ENCODE results near the gene CHCHD1. TPM values are rescaled to one million over a fixed set of nuclear protein-coding genes. Genes with fewer than 3 reads are reported as not detected.

CHCHD1 gene
- total and polyA plus RNA-seq, 2 experiments from 2014 or later, result 40.6 to 187 TPM

DNA sequence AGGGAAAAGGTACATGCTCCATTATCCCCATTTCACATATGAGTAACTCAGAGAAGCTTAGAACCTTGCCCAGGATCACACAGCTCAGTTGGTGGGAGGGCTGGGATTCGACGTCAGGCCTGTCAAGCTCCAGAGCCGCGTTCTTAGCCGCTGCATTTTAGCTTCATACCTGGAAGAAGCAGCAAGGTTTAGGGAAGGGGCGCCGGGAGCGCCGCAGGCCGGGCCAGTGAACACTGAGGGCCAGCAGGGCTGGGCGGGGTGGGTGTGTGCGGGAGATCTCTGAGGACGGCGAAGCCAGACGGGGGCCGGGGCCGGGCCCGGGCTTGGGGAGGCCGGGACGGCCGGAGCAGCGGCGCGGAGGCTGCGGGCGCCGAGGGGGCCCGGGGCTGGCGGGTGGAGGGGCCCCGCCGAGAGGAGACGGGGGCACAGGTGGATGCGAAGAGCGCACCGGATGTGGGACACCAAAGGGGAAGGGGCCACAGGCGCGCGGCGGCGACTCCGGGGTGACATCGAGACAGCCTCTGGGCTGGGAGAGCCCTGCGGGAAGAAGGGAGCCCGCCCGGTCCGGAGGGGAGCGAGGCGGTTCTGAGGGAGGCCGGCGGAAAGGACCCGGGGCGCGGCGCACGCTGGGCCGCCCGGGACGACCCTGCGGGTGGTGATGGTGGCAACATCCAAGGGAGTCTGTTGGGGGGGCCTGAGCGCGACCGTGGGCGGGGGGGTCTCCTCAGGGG is 29.1 kb downstream of the CHCHD1 start:
- H3K4me3 Mint-ChIP-seq, result peak overlapping the region; percentile 79
- Histone ChIP-seq H4K20me1 (replicated peaks; ENCODE audit: insufficient read depth) (peaks cover 14% of the 10 kb centered on the region), H3K4me1 (ENCODE audit: insufficient read depth) (peaks cover 7% of the 10 kb centered on the region), H3K79me2 (replicated peaks; ENCODE audit: insufficient read depth) (no peaks in the 10 kb centered on the region), H3K27ac (ENCODE audit: low read depth) (no peak overlapping the region), H3K36me3 (ENCODE audit: insufficient read depth) (peaks cover 3% of the 10 kb centered on the region; the same call in 1 of the 2 replicates), H3K27me3 (ENCODE audit: insufficient read depth) (no peaks in the 10 kb centered on the region), H3K4me2 (peak overlapping the region; percentile 84), H3F3A (replicated peaks; ENCODE audit: low read depth) (0 out of 2 replicates have a peak, but pooled peaks cover 13% of the 10 kb centered on the region), H3K4me3 (peak overlapping the region; percentile 84), H2AFZ (peak overlapping the region; percentile 87), H3K9me2 (ENCODE audit: insufficient read depth) (no peaks in the 10 kb centered on the region)
- no peak overlapping the region for H3K27ac Mint-ChIP-seq
- DNase-seq (ENCODE audit: low spot score), result peak; percentile 66
- no peaks in the 10 kb centered on the region for H3K9me3 Mint-ChIP-seq
- H3K36me3 Mint-ChIP-seq (ENCODE audit: low read depth), result peaks cover 38% of the 10 kb centered on the region
- H3K27me3 Mint-ChIP-seq (ENCODE audit: insufficient read depth, low read depth, poor library complexity), result peaks cover 18% of the 10 kb centered on the region
- ATAC-seq, result peak; percentile 38
- peaks cover 13% of the 10 kb centered on the region for H3K4me1 Mint-ChIP-seq
- TF ChIP-seq, protein P1, sequence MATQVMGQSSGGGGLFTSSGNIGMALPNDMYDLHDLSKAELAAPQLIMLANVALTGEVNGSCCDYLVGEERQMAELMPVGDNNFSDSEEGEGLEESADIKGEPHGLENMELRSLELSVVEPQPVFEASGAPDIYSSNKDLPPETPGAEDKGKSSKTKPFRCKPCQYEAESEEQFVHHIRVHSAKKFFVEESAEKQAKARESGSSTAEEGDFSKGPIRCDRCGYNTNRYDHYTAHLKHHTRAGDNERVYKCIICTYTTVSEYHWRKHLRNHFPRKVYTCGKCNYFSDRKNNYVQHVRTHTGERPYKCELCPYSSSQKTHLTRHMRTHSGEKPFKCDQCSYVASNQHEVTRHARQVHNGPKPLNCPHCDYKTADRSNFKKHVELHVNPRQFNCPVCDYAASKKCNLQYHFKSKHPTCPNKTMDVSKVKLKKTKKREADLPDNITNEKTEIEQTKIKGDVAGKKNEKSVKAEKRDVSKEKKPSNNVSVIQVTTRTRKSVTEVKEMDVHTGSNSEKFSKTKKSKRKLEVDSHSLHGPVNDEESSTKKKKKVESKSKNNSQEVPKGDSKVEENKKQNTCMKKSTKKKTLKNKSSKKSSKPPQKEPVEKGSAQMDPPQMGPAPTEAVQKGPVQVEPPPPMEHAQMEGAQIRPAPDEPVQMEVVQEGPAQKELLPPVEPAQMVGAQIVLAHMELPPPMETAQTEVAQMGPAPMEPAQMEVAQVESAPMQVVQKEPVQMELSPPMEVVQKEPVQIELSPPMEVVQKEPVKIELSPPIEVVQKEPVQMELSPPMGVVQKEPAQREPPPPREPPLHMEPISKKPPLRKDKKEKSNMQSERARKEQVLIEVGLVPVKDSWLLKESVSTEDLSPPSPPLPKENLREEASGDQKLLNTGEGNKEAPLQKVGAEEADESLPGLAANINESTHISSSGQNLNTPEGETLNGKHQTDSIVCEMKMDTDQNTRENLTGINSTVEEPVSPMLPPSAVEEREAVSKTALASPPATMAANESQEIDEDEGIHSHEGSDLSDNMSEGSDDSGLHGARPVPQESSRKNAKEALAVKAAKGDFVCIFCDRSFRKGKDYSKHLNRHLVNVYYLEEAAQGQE (IDR thresholded peaks at IDR 0.05; ENCODE audit: unreplicated experiment), result no peak
- TF ChIP-seq POLR2AphosphoS5 (IDR thresholded peaks at IDR 0.05; ENCODE audit: low read depth) (no peak), STAT1 (IDR thresholded peaks at IDR 0.05; ENCODE audit: unreplicated experiment) (no peak), JUNB (IDR thresholded peaks at IDR 0.05; ENCODE audit: unreplicated experiment) (no peak), ZNF331 (CRISPR knock-in tag; IDR thresholded peaks at IDR 0.05; ENCODE audit: low read depth) (no peak), EZH2 (IDR thresholded peaks at IDR 0.05; ENCODE audit: low read depth, unreplicated experiment) (no peak), CREB1 (CRISPR knock-in tag; IDR thresholded peaks at IDR 0.05; ENCODE audit: low read depth) (no peak), ZNF114 (CRISPR knock-in tag; IDR thresholded peaks at IDR 0.05) (no peak), EZH2phosphoT487 (IDR thresholded peaks at IDR 0.05; ENCODE audit: unreplicated experiment) (no peak), NANOG (IDR thresholded peaks at IDR 0.05; ENCODE audit: borderline replicate concordance) (no peak)
- TF ChIP-seq, protein P2, sequence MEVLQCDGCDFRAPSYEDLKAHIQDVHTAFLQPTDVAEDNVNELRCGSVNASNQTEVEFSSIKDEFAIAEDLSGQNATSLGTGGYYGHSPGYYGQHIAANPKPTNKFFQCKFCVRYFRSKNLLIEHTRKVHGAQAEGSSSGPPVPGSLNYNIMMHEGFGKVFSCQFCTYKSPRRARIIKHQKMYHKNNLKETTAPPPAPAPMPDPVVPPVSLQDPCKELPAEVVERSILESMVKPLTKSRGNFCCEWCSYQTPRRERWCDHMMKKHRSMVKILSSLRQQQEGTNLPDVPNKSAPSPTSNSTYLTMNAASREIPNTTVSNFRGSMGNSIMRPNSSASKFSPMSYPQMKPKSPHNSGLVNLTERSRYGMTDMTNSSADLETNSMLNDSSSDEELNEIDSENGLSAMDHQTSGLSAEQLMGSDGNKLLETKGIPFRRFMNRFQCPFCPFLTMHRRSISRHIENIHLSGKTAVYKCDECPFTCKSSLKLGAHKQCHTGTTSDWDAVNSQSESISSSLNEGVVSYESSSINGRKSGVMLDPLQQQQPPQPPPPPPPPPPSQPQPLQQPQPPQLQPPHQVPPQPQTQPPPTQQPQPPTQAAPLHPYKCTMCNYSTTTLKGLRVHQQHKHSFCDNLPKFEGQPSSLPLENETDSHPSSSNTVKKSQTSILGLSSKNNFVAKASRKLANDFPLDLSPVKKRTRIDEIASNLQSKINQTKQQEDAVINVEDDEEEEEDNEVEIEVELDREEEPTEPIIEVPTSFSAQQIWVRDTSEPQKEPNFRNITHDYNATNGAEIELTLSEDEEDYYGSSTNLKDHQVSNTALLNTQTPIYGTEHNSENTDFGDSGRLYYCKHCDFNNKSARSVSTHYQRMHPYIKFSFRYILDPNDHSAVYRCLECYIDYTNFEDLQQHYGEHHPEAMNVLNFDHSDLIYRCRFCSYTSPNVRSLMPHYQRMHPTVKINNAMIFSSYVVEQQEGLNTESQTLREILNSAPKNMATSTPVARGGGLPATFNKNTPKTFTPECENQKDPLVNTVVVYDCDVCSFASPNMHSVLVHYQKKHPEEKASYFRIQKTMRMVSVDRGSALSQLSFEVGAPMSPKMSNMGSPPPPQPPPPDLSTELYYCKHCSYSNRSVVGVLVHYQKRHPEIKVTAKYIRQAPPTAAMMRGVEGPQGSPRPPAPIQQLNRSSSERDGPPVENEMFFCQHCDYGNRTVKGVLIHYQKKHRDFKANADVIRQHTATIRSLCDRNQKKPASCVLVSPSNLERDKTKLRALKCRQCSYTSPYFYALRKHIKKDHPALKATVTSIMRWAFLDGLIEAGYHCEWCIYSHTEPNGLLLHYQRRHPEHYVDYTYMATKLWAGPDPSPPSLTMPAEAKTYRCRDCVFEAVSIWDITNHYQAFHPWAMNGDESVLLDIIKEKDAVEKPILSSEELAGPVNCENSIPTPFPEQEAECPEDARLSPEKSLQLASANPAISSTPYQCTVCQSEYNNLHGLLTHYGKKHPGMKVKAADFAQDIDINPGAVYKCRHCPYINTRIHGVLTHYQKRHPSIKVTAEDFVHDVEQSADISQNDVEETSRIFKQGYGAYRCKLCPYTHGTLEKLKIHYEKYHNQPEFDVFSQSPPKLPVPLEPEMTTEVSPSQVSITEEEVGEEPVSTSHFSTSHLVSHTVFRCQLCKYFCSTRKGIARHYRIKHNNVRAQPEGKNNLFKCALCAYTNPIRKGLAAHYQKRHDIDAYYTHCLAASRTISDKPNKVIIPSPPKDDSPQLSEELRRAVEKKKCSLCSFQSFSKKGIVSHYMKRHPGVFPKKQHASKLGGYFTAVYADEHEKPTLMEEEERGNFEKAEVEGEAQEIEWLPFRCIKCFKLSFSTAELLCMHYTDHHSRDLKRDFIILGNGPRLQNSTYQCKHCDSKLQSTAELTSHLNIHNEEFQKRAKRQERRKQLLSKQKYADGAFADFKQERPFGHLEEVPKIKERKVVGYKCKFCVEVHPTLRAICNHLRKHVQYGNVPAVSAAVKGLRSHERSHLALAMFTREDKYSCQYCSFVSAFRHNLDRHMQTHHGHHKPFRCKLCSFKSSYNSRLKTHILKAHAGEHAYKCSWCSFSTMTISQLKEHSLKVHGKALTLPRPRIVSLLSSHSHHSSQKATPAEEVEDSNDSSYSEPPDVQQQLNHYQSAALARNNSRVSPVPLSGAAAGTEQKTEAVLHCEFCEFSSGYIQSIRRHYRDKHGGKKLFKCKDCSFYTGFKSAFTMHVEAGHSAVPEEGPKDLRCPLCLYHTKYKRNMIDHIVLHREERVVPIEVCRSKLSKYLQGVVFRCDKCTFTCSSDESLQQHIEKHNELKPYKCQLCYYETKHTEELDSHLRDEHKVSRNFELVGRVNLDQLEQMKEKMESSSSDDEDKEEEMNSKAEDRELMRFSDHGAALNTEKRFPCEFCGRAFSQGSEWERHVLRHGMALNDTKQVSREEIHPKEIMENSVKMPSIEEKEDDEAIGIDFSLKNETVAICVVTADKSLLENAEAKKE (CRISPR knock-in tag; IDR thresholded peaks at IDR 0.05), result no peak
- TF ChIP-seq, protein P3, sequence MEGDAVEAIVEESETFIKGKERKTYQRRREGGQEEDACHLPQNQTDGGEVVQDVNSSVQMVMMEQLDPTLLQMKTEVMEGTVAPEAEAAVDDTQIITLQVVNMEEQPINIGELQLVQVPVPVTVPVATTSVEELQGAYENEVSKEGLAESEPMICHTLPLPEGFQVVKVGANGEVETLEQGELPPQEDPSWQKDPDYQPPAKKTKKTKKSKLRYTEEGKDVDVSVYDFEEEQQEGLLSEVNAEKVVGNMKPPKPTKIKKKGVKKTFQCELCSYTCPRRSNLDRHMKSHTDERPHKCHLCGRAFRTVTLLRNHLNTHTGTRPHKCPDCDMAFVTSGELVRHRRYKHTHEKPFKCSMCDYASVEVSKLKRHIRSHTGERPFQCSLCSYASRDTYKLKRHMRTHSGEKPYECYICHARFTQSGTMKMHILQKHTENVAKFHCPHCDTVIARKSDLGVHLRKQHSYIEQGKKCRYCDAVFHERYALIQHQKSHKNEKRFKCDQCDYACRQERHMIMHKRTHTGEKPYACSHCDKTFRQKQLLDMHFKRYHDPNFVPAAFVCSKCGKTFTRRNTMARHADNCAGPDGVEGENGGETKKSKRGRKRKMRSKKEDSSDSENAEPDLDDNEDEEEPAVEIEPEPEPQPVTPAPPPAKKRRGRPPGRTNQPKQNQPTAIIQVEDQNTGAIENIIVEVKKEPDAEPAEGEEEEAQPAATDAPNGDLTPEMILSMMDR (conservative IDR thresholded peaks at IDR 0.05; ENCODE audit: low read depth in 2 of 2), result no peak
- TF ChIP-seq, protein P4, sequence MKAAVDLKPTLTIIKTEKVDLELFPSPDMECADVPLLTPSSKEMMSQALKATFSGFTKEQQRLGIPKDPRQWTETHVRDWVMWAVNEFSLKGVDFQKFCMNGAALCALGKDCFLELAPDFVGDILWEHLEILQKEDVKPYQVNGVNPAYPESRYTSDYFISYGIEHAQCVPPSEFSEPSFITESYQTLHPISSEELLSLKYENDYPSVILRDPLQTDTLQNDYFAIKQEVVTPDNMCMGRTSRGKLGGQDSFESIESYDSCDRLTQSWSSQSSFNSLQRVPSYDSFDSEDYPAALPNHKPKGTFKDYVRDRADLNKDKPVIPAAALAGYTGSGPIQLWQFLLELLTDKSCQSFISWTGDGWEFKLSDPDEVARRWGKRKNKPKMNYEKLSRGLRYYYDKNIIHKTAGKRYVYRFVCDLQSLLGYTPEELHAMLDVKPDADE (IDR thresholded peaks at IDR 0.05), result no peak
